HepG2 (cell line): ENCODE results near the gene TEKT3. TPM values are rescaled to one million over a fixed set of nuclear protein-coding genes. Genes with fewer than 3 reads are reported as not detected.

Source experiments
- ARHGAP35 ChIP-seq: sonication (generic); formaldehyde crosslinking; IDR thresholded peaks from 2 replicates; pipeline ENCODE4 v1.9.0; 2022; ENCODE audit warnings: mild to moderate bottlenecking, inconsistent platforms, moderate library complexity, missing genetic modification reagents, borderline replicate concordance
- ATAD3A ChIP-seq: sonication (generic); formaldehyde crosslinking; IDR thresholded peaks from 2 replicates; pipeline ENCODE4 v1.4.0; 2020; ENCODE audit warnings: missing genetic modification reagents
- ELF3 ChIP-seq: IDR thresholded peaks from 2 replicates; pipeline ENCODE4 v1.6.1; 2016; ENCODE audit warnings: missing genetic modification reagents, missing compliant biosample characterization
- EP300 ChIP-seq, 3 experiments: sonication (generic) in 1 of 3; formaldehyde crosslinking in 1 of 3; IDR thresholded peaks; 2 replicates each; pipeline versions ENCODE4 v1.5.1 to v1.6.1; 2011 to 2020; ENCODE audit warnings: low read depth in 2 of 3, low read length in 2 of 3, borderline replicate concordance in 1 of 3, improper control_type of control experiment in 1 of 3, mild to moderate bottlenecking in 1 of 3, missing genetic modification reagents in 1 of 3, moderate library complexity in 1 of 3
- GATA4 ChIP-seq: sonication (generic); IDR thresholded peaks from 2 replicates; pipeline ENCODE4 v1.6.1; 2016; ENCODE audit warnings: antibody characterized with exemption, low read depth, borderline replicate concordance
- HNRNPK ChIP-seq: fragments of 200-400 bp; formaldehyde crosslinking; IDR thresholded peaks from 2 replicates; pipeline ENCODE4 v1.6.1; 2018; ENCODE audit warnings: low read length, low read depth, moderate library complexity, mild to moderate bottlenecking; ENCODE audit not compliant: poor library complexity, severe bottlenecking
- KDM5A ChIP-seq: fragments of 200-600 bp; sonication (generic); IDR thresholded peaks from 2 replicates; pipeline ENCODE4 v1.7.0; 2018; ENCODE audit warnings: antibody characterized with exemption, mild to moderate bottlenecking, low read length, borderline replicate concordance
- NR1H2 ChIP-seq: sonication (generic); formaldehyde crosslinking; IDR thresholded peaks from 2 replicates; pipeline ENCODE4 v1.8.1; 2022; ENCODE audit warnings: low read depth, missing genetic modification reagents, borderline replicate concordance
- SOX6 ChIP-seq, 2 experiments: fragments of 450-650 bp in 1 of 2; sonication (generic) in 1 of 2; formaldehyde crosslinking in 1 of 2; IDR thresholded peaks; 2 replicates each; pipeline versions ENCODE4 v1.4.0 to v1.6.1; 2017 to 2020; ENCODE audit warnings: antibody characterized with exemption in 1 of 2, mild to moderate bottlenecking in 1 of 2, missing genetic modification reagents in 1 of 2
- TOE1 ChIP-seq: sonication (generic); formaldehyde crosslinking; IDR thresholded peaks from 2 replicates; pipeline ENCODE4 v1.4.0; 2020; ENCODE audit warnings: mild to moderate bottlenecking, missing genetic modification reagents
- TOPORS ChIP-seq: sonication (generic); formaldehyde crosslinking; IDR thresholded peaks from 2 replicates; pipeline ENCODE4 v1.8.0; 2023; ENCODE audit warnings: mild to moderate bottlenecking, missing genetic modification reagents
- ZFP41 ChIP-seq: sonication (generic); formaldehyde crosslinking; IDR thresholded peaks from 2 replicates; pipeline ENCODE4 v1.4.0; 2020; ENCODE audit warnings: mild to moderate bottlenecking, missing genetic modification reagents, borderline replicate concordance
- ZMYM3 ChIP-seq: sonication (generic); formaldehyde crosslinking; IDR thresholded peaks from 2 replicates; pipeline ENCODE4 v1.5.1; 2020; ENCODE audit warnings: mild to moderate bottlenecking, missing genetic modification reagents
- ZNF570 ChIP-seq: sonication (generic); formaldehyde crosslinking; IDR thresholded peaks from 2 replicates; pipeline ENCODE4 v1.4.0; 2020; ENCODE audit warnings: mild to moderate bottlenecking, missing genetic modification reagents, borderline replicate concordance
- ZNF773 ChIP-seq: sonication (generic); formaldehyde crosslinking; IDR thresholded peaks from 2 replicates; pipeline ENCODE4 v1.4.0; 2020; ENCODE audit warnings: missing genetic modification reagents, borderline replicate concordance
- polyA plus RNA-seq, 8 experiments: library from polyadenylated mRNA; depleted of rRNA in 3 of 8; stranded (reverse) in 7 of 8; unstranded in 1 of 8; fragments of >200 nt; fragmentation: Illumina TruSeq in 4 of 8; extraction: Trizol in 4 of 8; gene quantifications; 2 replicates each; pipeline versions ENCODE4 v1.2.1 to v1.2.3, GENCODE V29; 2011 to 2016; ENCODE audit warnings: low read depth in 4 of 8, missing spikeins in 1 of 8, mixed read lengths in 1 of 8; ENCODE audit not compliant: insufficient read depth in 1 of 8
- total RNA-seq, 5 experiments: library from RNA; depleted of rRNA; stranded (reverse); fragments of >200 nt; fragmentation: Illumina TruSeq; extraction: Trizol; gene quantifications; 2 replicates each; pipeline ENCODE4 v1.2.3, GENCODE V29; 2016; ENCODE audit warnings: low read depth in 1 of 5
- TF ChIP-seq, protein P1 (sequence below): sonication (generic); formaldehyde crosslinking; IDR thresholded peaks from 2 replicates; pipeline ENCODE4 v1.5.0; 2020; ENCODE audit warnings: mild to moderate bottlenecking, missing genetic modification reagents
- TF ChIP-seq, protein P2 (sequence below): sonication (generic); formaldehyde crosslinking; IDR thresholded peaks from 2 replicates; pipeline ENCODE4 v1.4.0; 2020; ENCODE audit warnings: mild to moderate bottlenecking, missing genetic modification reagents
- TF ChIP-seq, protein P3 (sequence below): sonication (generic); formaldehyde crosslinking; IDR thresholded peaks from one replicate; pipeline ENCODE4 v1.5.1; 2020; ENCODE audit warnings: mild to moderate bottlenecking, missing genetic modification reagents; ENCODE audit errors: not compliant biosample characterization

Gene TEKT3
- total and polyA plus RNA-seq, 2 of the 13 experiments (the other 11 are each of a cell fraction or from before 2014, with no cell fraction given): 0.58 to 0.82 TPM

DNA sequence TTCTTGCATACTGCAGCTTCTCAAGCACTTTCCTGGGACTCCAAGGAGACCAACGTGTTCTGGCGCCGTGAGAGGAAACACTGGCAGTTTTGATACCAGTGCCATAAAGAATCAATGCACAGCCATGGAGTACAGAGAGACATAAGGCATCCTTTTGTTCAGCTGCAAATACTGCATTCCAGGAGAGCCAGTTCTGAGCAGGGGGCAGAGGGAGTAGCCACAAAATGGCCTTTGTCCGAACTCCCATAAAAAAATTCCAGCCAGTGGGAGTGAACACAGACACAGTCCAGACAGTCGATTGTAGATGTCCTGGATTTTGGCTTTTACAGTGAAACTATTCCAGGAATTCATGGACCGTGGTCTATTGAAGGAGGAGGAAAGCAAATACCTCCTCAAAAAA, 36.2 kb upstream of the TEKT3 start (continued):
- TF ChIP-seq SOX6 (IDR thresholded peaks at IDR 0.05) (no peak), SOX6 (CRISPR knock-in tag; IDR thresholded peaks at IDR 0.05) (peak; percentile 76), ELF3 (CRISPR knock-in tag) (0 out of 2 replicates have a peak, but pooled peaks have one; percentile 12), GATA4 (no peak), ZNF773 (no peak), ZFP41 (no peak), TOPORS (CRISPR knock-in tag) (no peak), ZMYM3 (CRISPR knock-in tag) (no peak), ATAD3A (CRISPR knock-in tag) (no peak), NR1H2 (CRISPR knock-in tag) (no peak), ARHGAP35 (CRISPR knock-in tag) (no peak), ZNF570 (CRISPR knock-in tag) (no peak), KDM5A (no peak), HNRNPK (no peak), TOE1 (CRISPR knock-in tag) (no peak), EP300 (IDR thresholded peaks at IDR 0.05; ENCODE audit: low read depth in 2 of 2, low read length in 2 of 2) (peak in 1 of 2 experiments; percentile 52; a peak in 1 of 4 replicates), EP300 (CRISPR knock-in tag; IDR thresholded peaks at IDR 0.05; ENCODE audit: borderline replicate concordance) (no peak)
- TF ChIP-seq, protein P1, sequence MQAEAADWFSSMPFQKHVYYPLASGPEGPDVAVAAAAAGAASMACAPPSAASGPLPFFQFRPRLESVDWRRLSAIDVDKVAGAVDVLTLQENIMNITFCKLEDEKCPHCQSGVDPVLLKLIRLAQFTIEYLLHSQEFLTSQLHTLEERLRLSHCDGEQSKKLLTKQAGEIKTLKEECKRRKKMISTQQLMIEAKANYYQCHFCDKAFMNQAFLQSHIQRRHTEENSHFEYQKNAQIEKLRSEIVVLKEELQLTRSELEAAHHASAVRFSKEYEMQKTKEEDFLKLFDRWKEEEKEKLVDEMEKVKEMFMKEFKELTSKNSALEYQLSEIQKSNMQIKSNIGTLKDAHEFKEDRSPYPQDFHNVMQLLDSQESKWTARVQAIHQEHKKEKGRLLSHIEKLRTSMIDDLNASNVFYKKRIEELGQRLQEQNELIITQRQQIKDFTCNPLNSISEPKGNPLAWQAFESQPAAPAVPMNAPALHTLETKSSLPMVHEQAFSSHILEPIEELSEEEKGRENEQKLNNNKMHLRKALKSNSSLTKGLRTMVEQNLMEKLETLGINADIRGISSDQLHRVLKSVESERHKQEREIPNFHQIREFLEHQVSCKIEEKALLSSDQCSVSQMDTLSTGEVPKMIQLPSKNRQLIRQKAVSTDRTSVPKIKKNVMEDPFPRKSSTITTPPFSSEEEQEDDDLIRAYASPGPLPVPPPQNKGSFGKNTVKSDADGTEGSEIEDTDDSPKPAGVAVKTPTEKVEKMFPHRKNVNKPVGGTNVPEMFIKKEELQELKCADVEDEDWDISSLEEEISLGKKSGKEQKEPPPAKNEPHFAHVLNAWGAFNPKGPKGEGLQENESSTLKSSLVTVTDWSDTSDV (CRISPR knock-in tag): no peak
- TF ChIP-seq, protein P2, sequence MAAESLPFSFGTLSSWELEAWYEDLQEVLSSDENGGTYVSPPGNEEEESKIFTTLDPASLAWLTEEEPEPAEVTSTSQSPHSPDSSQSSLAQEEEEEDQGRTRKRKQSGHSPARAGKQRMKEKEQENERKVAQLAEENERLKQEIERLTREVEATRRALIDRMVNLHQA (CRISPR knock-in tag): no peak
- TF ChIP-seq, protein P3, sequence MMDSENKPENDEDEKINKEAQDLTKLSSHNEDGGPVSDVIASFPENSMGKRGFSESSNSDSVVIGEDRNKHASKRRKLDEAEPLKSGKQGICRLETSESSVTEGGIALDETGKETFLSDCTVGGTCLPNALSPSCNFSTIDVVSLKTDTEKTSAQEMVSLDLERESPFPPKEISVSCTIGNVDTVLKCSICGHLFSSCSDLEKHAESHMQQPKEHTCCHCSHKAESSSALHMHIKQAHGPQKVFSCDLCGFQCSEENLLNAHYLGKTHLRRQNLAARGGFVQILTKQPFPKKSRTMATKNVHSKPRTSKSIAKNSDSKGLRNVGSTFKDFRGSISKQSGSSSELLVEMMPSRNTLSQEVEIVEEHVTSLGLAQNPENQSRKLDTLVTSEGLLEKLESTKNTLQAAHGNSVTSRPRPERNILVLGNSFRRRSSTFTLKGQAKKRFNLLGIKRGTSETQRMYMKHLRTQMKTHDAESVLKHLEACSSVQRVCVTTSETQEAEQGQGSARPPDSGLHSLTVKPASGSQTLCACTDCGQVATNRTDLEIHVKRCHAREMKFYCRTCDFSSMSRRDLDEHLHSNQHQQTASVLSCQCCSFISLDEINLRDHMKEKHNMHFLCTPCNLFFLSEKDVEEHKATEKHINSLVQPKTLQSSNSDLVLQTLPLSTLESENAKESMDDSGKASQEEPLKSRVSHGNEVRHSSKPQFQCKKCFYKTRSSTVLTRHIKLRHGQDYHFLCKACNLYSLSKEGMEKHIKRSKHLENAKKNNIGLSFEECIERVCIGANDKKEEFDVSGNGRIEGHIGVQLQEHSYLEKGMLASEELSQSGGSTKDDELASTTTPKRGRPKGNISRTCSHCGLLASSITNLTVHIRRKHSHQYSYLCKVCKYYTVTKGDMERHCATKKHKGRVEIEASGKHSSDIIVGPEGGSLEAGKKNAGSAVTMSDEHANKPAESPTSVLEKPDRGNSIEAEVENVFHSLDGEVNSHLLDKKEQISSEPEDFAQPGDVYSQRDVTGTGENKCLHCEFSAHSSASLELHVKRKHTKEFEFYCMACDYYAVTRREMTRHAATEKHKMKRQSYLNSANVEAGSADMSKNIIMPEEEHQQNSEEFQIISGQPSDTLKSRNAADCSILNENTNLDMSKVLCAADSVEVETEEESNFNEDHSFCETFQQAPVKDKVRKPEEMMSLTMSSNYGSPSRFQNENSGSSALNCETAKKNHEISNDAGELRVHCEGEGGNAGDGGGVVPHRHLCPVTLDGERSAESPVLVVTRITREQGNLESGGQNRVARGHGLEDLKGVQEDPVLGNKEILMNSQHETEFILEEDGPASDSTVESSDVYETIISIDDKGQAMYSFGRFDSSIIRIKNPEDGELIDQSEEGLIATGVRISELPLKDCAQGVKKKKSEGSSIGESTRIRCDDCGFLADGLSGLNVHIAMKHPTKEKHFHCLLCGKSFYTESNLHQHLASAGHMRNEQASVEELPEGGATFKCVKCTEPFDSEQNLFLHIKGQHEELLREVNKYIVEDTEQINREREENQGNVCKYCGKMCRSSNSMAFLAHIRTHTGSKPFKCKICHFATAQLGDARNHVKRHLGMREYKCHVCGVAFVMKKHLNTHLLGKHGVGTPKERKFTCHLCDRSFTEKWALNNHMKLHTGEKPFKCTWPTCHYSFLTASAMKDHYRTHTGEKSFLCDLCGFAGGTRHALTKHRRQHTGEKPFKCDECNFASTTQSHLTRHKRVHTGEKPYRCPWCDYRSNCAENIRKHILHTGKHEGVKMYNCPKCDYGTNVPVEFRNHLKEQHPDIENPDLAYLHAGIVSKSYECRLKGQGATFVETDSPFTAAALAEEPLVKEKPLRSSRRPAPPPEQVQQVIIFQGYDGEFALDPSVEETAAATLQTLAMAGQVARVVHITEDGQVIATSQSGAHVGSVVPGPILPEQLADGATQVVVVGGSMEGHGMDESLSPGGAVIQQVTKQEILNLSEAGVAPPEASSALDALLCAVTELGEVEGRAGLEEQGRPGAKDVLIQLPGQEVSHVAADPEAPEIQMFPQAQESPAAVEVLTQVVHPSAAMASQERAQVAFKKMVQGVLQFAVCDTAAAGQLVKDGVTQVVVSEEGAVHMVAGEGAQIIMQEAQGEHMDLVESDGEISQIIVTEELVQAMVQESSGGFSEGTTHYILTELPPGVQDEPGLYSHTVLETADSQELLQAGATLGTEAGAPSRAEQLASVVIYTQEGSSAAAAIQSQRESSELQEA (CRISPR knock-in tag): no peak
